CD4-positive, alpha-beta T cell treated with Interleukin-15 for 4 hours (primary cell): Measurements from ENCODE around the gene PTH1R.

Experiments used
- DNase-seq: peaks from one replicate; pipeline ENCODE4 v3.0.0-alpha.2; 2020; ENCODE audit warnings: low spot score

PTH1R gene

DNA sequence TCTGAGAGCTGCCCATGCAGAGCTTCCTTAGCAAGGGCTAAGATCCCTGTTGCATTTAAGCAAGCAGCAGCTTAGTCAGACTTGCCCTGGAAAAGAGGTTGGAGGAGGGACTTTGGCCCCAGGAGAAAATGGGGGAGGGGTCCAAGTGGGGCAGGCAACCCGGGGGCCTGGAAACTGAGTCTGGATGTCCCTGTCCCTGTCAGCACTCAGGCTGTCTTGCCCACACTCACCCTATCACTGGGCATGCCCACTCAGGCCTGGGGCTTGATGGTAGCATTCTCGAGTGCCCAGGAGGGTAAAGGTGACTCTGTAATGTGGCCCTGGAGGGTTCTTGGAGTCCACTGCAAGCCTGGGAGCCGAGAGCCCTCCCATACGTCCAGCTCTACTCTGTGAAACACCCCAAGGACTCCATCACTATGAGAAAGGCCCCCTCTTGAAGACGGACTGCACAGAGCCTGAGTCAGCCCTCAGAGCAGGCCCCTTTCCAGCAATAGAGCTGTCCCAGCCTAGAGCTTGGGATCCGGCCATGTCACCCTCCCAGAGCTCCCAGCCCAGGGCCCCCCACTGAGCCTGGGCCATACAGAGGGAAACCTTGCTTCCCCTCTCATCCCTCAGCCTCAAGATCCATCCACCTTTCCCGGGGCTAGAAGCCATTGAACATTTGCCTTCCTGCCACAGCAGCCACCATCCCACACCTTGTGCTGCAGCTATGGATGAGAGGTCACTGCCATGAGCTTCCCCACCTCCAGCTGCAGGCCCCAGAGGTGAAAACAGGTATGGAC, 27.6 kb upstream of the PTH1R start:
- DNase-seq = no peak

- no peak for DNase-seq
These were observed 27.1 kb upstream of the PTH1R start for GRCh38 chr3:46850468-46850779.

GRCh38 chr3:46851364-46852333, 25.9 kb upstream of the PTH1R start:
- DNase-seq = no peak

DNA sequence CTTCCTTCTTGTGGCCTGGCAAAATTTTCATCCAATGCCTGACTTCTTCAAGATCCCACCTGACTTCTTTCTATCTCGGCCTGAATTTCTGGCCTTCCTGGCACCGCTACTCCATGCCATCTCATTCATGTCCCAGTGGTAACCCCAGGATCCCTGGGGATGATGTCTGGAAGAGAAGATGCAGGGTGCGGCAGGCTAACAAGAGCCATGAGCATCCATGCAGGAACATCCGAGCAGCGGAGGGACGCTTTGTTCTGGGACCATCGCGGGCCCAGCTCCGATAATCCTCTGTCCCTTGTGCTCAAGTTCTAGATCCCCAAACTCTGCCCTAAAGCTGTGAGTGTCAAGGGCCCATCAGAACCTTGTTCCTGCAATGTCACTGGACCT, 25.2 kb upstream of the PTH1R start:
- no peak for DNase-seq

DNA sequence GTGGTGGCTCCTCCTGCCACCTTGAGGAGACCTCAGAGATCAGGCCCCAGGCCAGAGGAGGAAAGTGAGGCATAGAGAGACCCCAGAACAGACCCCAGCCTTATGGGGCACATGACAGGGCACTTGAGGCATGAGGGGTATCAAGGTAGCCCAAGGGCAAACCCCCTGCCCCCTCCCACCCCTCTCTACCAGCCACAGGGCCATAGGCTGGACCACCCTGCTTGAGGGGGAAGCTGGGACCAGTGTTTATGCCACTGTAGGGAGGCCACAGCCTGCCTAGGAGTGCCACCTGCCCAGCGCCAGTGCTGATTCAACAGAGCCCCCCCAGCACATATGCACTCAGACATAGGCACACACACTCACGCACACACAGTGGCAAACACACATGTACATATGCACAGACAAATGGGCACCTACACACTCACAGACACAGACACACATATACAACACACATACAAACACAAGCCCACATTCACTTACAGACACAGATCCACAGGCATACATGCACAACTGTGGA, 24.6 kb upstream of the PTH1R start:
- no peak for DNase-seq

GRCh38 chr3:46853441-46854415, 23.8 kb upstream of the PTH1R start:
- DNase-seq = no peak

DNA sequence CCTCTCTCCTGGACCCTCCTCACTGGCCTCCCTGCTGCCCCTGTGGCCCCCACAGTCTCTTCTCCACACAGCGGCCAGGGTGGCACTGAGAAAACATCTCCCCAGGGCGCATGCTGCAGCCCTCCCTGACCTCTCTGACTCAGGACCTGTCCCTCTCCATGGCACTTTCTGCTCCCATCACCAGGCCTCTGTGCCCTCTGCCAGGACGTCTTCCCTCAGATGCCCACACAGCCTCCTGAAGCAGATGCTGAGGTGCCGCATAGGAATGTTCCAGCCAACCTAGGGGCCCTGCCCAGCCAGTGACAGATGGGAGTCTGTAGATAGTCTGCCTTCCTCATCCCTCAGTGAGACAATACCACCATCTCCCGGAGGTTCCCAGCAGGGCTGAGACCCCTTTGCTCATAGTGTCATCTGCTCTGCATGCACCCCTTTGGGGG, 22.9 kb upstream of the PTH1R start:
- no peak for DNase-seq

DNA sequence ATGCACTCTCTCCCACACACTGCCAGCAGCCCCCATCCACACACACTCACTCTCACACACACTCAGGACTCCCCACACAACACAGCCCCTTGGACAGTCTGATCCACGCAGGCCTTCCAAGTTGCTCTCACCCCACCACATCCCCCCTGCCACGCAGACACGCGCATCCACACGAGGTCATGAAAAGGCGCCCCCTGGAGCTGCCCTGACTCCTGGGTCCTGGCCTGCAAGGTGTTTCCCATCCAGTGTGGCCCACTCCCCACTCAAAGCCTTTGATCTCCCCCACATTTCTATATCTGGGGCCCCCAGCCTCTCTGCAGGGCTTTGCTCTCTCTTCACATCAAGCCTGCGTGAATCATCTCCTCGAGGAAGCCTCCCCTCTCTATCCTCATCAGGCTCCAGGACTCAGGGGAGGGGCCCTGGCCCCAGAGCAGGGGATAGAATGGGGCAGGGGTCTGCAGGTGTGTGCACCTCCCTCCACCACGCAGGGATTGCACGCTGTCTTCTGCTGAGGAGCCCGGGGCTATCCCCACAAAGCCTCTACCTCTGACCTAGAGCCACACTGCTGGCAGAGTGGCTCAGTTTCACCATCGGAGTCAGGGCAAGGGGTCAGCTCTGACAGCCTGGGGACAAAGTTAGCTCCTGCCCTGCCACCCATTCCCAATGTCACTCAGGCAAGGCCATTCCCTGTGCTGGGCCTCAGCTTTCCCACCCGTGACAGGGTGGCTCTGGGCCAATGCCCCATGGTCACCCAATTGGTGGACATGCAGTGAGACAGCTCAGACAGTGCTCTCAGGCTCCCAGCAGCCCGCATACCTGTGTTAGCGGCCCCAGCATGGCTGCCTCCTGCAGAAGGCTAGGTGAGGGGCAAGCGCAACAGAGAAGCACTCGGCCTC, 20.7 kb upstream of the PTH1R start:
- no peak for DNase-seq

DNA sequence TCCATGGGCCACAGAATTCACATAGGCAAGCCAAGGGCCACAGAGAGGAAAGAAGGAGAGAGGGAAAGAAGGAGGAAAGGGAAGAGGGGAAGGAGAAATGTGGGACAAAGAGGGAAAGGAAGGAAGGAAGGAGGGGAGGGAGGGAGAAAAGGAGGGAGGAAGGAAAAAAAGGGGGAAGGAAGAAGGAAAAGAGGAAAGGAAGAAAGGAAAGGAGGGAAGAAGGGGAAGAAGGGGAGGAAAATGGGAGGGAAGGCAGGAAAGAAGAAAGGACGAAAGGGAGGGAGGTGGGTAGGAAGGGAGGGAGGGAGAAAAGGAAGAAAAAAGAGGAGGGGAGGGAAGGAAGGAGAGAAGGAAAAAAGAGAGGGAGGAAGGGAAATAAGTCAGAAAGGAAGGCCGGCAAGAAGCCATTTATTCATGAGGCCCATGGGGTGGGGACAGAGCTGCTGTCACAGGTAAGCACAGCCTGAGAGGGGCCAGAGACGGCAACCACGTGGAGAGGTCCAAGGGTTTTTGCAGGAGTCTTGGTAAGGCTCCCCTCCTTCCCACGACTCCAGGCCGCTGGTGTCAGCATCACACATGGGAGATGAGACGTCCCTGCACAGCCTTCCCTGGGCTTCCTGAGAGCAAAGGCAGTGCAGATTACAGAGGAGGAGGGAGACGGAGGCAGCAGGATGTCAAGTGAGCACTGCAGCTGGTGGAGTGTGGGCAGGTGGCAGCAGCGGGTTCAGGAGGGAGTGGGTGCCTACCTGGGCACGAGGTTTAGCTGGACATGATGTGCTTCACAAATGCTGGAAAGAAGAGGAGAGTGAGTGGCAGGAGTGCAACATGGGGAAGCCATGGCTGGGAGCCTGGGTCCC, 19.8 kb upstream of the PTH1R start:
- DNase-seq = no peak

GRCh38 chr3:46858456-46858855, 19.1 kb upstream of the PTH1R start:
- DNase-seq = no peak

DNA sequence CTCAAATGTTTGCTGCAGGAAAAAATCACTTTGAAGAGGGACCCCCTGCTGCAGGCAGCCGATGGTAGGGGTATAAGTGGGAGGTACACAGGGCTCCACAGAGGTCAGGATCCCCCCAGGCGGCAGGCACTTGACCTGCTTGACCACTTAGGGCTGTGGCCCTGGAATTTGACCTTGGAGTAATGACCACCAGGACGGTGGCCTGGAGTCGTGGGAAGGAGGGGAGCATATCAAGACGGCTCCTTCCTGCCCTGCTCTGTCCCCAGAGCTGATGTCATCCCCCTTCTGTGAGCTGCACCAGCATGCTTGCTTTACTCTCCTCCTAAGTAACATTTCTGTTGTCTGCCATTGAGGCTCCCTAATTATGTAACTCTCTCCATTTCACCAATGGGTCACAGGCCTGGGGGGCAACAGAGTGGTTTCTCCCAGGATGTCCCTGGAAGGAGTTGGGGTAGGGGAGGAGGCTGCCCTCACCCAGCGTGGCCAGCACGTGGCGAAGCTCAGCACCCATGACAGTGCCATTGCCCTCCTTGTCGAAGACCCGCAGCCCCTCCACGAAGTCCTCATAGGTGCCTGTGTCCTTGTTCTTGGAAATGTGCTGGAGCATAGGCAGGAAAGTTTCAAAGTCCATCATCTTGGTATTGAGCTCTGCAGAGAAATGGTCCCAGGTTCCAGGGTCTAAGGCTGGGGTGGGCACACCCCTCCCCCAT, 18.4 kb upstream of the PTH1R start:
- no peak for DNase-seq

GRCh38 chr3:46860017-46860809, 17.3 kb upstream of the PTH1R start:
- no peak for DNase-seq

GRCh38 chr3:46860810-46861604, 16.5 kb upstream of the PTH1R start:
- no peak for DNase-seq

GRCh38 chr3:46861605-46862368, 15.7 kb upstream of the PTH1R start:
- no peak for DNase-seq

DNA sequence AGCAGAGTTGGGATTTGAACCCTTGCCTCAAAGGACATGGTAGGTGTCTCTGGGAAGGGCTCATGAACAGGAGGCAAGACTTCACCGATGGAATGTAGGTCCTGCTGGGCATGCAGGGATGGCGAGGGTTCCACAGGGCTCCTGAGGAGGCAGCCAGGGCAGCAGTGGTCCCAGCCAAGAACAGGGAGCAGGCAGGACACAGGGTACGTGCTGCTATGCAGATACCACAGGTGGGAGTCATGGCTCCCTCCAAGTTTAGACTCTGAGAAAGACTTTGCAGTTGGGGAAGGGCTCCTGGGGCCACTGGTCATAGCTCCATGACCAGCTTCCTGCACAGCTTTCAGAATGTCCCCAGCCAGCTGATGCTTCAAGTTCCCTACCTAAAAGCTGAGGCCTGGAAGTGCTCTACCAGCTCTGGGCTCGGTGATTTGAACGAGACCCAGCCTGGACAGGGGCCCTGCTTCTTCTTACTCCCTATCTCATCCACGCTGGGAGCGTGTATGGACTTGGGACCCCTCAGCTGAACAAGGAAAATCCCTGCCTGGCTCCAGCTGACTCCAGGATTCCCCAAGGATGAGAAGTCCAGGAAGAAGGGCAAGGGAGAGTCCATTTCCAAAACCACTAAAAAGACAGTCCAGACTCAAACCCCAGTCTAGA, 15.0 kb upstream of the PTH1R start:
- DNase-seq = no peak

GRCh38 chr3:46863261-46863782, 14.2 kb upstream of the PTH1R start, which contains the start of gene MYL3:
Gene MYL3, minus strand, starts transcription at chr3:46863444. Its CDS starts 54 bp downstream, at chr3:46863390.
- DNase-seq = no peak
